H1 (cell line): ENCODE results near the gene OSBPL3. TPM values are rescaled to one million over a fixed set of nuclear protein-coding genes. Genes with fewer than 3 reads are reported as not detected.

Experiments
- CTCF ChIA-PET: fragments of 300-600 bp; sonication (Branson Sonifier 250); formaldehyde crosslinking; loops from one replicate; lab custom pipeline; 2021; ENCODE audit not compliant: partially characterized antibody; lab: Charles Lee
- POLR2A ChIA-PET: fragments of 300-600 bp; sonication (Branson Sonifier 250); formaldehyde crosslinking; loops from one replicate; lab custom pipeline; 2021; ENCODE audit warnings: inconsistent platforms; ENCODE audit not compliant: partially characterized antibody; lab: Charles Lee
- DNase-seq, 2 experiments: peaks; one replicate each; pipeline versions ENCODE4 v3.0.0 to v3.0.0-alpha.2; 2010 to 2022; ENCODE audit warnings: low spot score in 2 of 2, low read depth in 1 of 2, mixed read lengths in 1 of 2
- FAIRE-seq: peaks from 2 replicates; lab custom pipeline; 2011; peaks lifted over from hg19 to GRCh38; lab: Jason Lieb, UNC
- H2AFZ ChIP-seq: 2 replicates; pipeline ENCODE4 v1.8.1; 2012; ENCODE audit warnings: low read length, inconsistent platforms
- H2AK5ac ChIP-seq: 2 replicates; pipeline ENCODE4 v1.6.1; 2013; ENCODE audit warnings: low read depth, low read length
- H2BK120ac ChIP-seq: replicated peaks from 2 replicates; pipeline ENCODE3; 2013; ENCODE audit warnings: low read depth, low read length, inconsistent platforms
- H2BK12ac ChIP-seq: 2 replicates; pipeline ENCODE4 v1.6.1; 2013; ENCODE audit warnings: low read depth, low read length
- H2BK15ac ChIP-seq: 2 replicates; pipeline ENCODE4 v1.6.1; 2013; ENCODE audit warnings: low read length
- H2BK20ac ChIP-seq: 2 replicates; pipeline ENCODE4 v1.6.1; 2013; ENCODE audit warnings: low read length
- H2BK5ac ChIP-seq: 2 replicates; pipeline ENCODE4 v1.6.1; 2013; ENCODE audit warnings: low read depth, low read length
- H3K14ac ChIP-seq: 2 replicates; pipeline ENCODE4 v1.6.1; 2013; ENCODE audit warnings: inconsistent platforms; ENCODE audit not compliant: insufficient read length
- H3K18ac ChIP-seq: 2 replicates; pipeline ENCODE4 v1.6.1; 2013; ENCODE audit warnings: low read length; ENCODE audit errors: extremely low read depth
- H3K23ac ChIP-seq: 2 replicates; pipeline ENCODE4 v1.6.1; 2013; ENCODE audit warnings: inconsistent platforms; ENCODE audit not compliant: insufficient read length
- H3K23me2 ChIP-seq: 2 replicates; pipeline ENCODE4 v1.6.1; 2013; ENCODE audit warnings: low read depth, low read length
- H3K27ac ChIP-seq: 2 replicates; pipeline ENCODE4 v1.6.1; 2011; ENCODE audit warnings: low read depth, low read length, inconsistent platforms
- H3K27me3 ChIP-seq, 4 experiments: replicated peaks in 1 of 4; 1 replicate in 1 of 4; 2 replicates in 3 of 4; pipeline versions ENCODE4 v1.6.1 to v1.8.1; 2011 to 2013; ENCODE audit warnings: low read length in 3 of 4, mild to moderate bottlenecking in 3 of 4, inconsistent platforms in 2 of 4, mixed read lengths in 2 of 4, moderate library complexity in 1 of 4; ENCODE audit not compliant: control insufficient read depth in 3 of 4, insufficient read depth in 3 of 4; ENCODE audit errors: extremely low read depth in 1 of 4
- H3K36me3 ChIP-seq, 4 experiments: 2 replicates each; pipeline versions ENCODE4 v1.6.1 to v1.8.1; 2011 to 2013; ENCODE audit warnings: mild to moderate bottlenecking in 4 of 4, low read length in 3 of 4, moderate library complexity in 2 of 4, control low read depth in 1 of 4, inconsistent platforms in 1 of 4; ENCODE audit not compliant: insufficient read depth in 4 of 4, control insufficient read depth in 2 of 4
- H3K4ac ChIP-seq: replicated peaks from 2 replicates; pipeline ENCODE3; 2013; ENCODE audit warnings: low read length, low read depth, mixed read lengths, inconsistent platforms; ENCODE audit not compliant: insufficient read length
- H3K4me1 ChIP-seq, 4 experiments: replicated peaks in 1 of 4; 1 replicate in 1 of 4; 2 replicates in 3 of 4; pipeline versions ENCODE4 v1.6.1 to v1.8.1; 2011 to 2013; ENCODE audit warnings: low read length in 3 of 4, inconsistent platforms in 2 of 4, mixed read lengths in 1 of 4; ENCODE audit not compliant: insufficient read depth in 4 of 4, control insufficient read depth in 3 of 4
- H3K4me2 ChIP-seq, 2 experiments: 2 replicates each; pipeline versions ENCODE4 v1.6.1 to v1.8.1; 2011 to 2013; ENCODE audit warnings: low read depth in 2 of 2, low read length in 2 of 2, control low read depth in 1 of 2, inconsistent platforms in 1 of 2, mild to moderate bottlenecking in 1 of 2; ENCODE audit not compliant: insufficient read depth in 1 of 2
- H3K4me3 ChIP-seq, 4 experiments: fragments of 200-600, 300-600 bp in 1 of 4; sonication (generic), shearing (Covaris generic), sonication (Bioruptor Twin) in 1 of 4; 2 replicates each; pipeline versions ENCODE4 v1.5.1 to v1.8.1; 2011 to 2016; ENCODE audit warnings: low read length in 4 of 4, low read depth in 3 of 4, control low read depth in 2 of 4, inconsistent platforms in 2 of 4, mild to moderate bottlenecking in 2 of 4, mixed read lengths in 1 of 4, moderate library complexity in 1 of 4; ENCODE audit not compliant: insufficient read depth in 2 of 4; ENCODE audit errors: extremely low read depth in 1 of 4
- H3K56ac ChIP-seq: replicated peaks from 2 replicates; pipeline ENCODE3; 2013; ENCODE audit warnings: low read depth, mild to moderate bottlenecking, mixed read lengths, low read length, inconsistent platforms; ENCODE audit not compliant: insufficient read length
- H3K79me1 ChIP-seq: 2 replicates; pipeline ENCODE4 v1.6.1; 2013; ENCODE audit warnings: low read depth, low read length, control low read depth
- H3K79me2 ChIP-seq, 2 experiments: 2 replicates each; pipeline versions ENCODE4 v1.6.1 to v1.8.1; 2012 to 2013; ENCODE audit warnings: low read length in 2 of 2, mild to moderate bottlenecking in 2 of 2, inconsistent platforms in 1 of 2; ENCODE audit not compliant: insufficient read depth in 2 of 2, control insufficient read depth in 1 of 2
- H3K9ac ChIP-seq, 4 experiments: replicated peaks in 1 of 4; 1 replicate in 1 of 4; 2 replicates in 3 of 4; pipeline versions ENCODE4 v1.6.1 to v1.8.1; 2011 to 2013; ENCODE audit warnings: low read depth in 3 of 4, low read length in 3 of 4, control low read depth in 2 of 4, mild to moderate bottlenecking in 2 of 4, moderate library complexity in 2 of 4, inconsistent platforms in 1 of 4; ENCODE audit errors: extremely low read depth in 1 of 4
- H3K9me3 ChIP-seq, 2 experiments: 2 replicates each; pipeline versions ENCODE4 v1.6.1 to v1.8.1; 2012 to 2013; ENCODE audit warnings: mild to moderate bottlenecking in 2 of 2, moderate library complexity in 2 of 2, control low read depth in 1 of 2, inconsistent platforms in 1 of 2, low read depth in 1 of 2, low read length in 1 of 2, mixed read lengths in 1 of 2; ENCODE audit not compliant: insufficient read depth in 2 of 2
- H4K20me1 ChIP-seq, 2 experiments: replicated peaks in 1 of 2; 2 replicates each; pipeline versions ENCODE3 to v1.8.1; 2011 to 2013; ENCODE audit warnings: inconsistent platforms in 2 of 2, low read length in 2 of 2, mild to moderate bottlenecking in 1 of 2; ENCODE audit not compliant: insufficient read depth in 2 of 2, control insufficient read depth in 1 of 2
- H4K5ac ChIP-seq: 2 replicates; pipeline ENCODE4 v1.6.1; 2013; ENCODE audit warnings: low read length, low read depth, mixed read lengths, inconsistent platforms; ENCODE audit not compliant: insufficient read length
- H4K8ac ChIP-seq: 2 replicates; pipeline ENCODE4 v1.8.0; 2013; ENCODE audit warnings: mild to moderate bottlenecking, moderate library complexity, low read length, inconsistent platforms; ENCODE audit not compliant: insufficient read depth; ENCODE audit errors: extremely low read depth
- H4K91ac ChIP-seq: replicated peaks from 2 replicates; pipeline ENCODE3; 2013; ENCODE audit warnings: low read length, mixed read lengths, inconsistent platforms; ENCODE audit not compliant: insufficient read length
- CEBPB ChIP-seq: IDR thresholded peaks from 2 replicates; pipeline ENCODE4 v1.6.1; 2012; ENCODE audit warnings: low read depth, low read length
- JUND ChIP-seq: IDR thresholded peaks from 2 replicates; pipeline ENCODE4 v1.6.1; 2011; ENCODE audit warnings: mild to moderate bottlenecking, improper control_type of control experiment, low read length
- NRF1 ChIP-seq: IDR thresholded peaks from 2 replicates; pipeline ENCODE4 v1.6.1; 2011; ENCODE audit warnings: mild to moderate bottlenecking, low read depth, low read length, improper control_type of control experiment
- PHF8 ChIP-seq: fragments of 200-600 bp; sonication (generic); conservative IDR thresholded peaks from 2 replicates; pipeline ENCODE4 v1.7.1; 2012; ENCODE audit warnings: low read depth, mild to moderate bottlenecking, inconsistent platforms, low read length, moderate library complexity
- RAD21 ChIP-seq, 2 experiments: IDR thresholded peaks in 1 of 2; conservative IDR thresholded peaks in 1 of 2; 2 replicates each; pipeline ENCODE4 v1.6.1; 2011; ENCODE audit warnings: low read depth in 2 of 2, low read length in 2 of 2, improper control_type of control experiment in 1 of 2, inconsistent platforms in 1 of 2, mild to moderate bottlenecking in 1 of 2, moderate library complexity in 1 of 2
- RXRA ChIP-seq: IDR thresholded peaks from 2 replicates; pipeline ENCODE4 v1.6.1; 2011; ENCODE audit warnings: low read depth, mild to moderate bottlenecking, low read length, moderate library complexity; ENCODE audit not compliant: insufficient read depth
- TBP ChIP-seq: IDR thresholded peaks from 2 replicates; pipeline ENCODE4 v1.6.1; 2011; ENCODE audit warnings: low read depth, low read length, improper control_type of control experiment
- WGBS, 2 experiments: shearing (Covaris generic) in 1 of 2; methylation state at CpG; one replicate each; pipeline versions ENCODE4 v1.1.6 to v1.1.7; 2013 to 2015; ENCODE audit warnings: low lambda C conversion rate in 2 of 2, mixed read lengths in 2 of 2, inconsistent platforms in 1 of 2, low coverage in 1 of 2, missing lambda C conversion rate in 1 of 2; ENCODE audit not compliant: insufficient replicate concordance in 2 of 2, insufficient coverage in 1 of 2, insufficient read length in 1 of 2; ENCODE audit errors: extremely low coverage in 1 of 2, missing lambda C conversion rate in 1 of 2; 5-methylcytosine and 5-hydroxymethylcytosine counted together
- polyA plus RNA-seq, 7 experiments: library from polyadenylated mRNA; depleted of rRNA in 3 of 7; stranded (reverse) in 5 of 7; unstranded in 2 of 7; fragments of >200 nt in 5 of 7; fragments of 200-250 nt in 2 of 7; gene quantifications; 1 replicate in 5 of 7; 2 replicates in 1 of 7; 4 replicates in 1 of 7; pipeline versions ENCODE4 v1.2.1 to v1.2.3, GENCODE V29; 2011 to 2013; ENCODE audit warnings: missing spikeins in 2 of 7, mixed read lengths in 2 of 7
- total RNA-seq: library from RNA; stranded (reverse); fragmentation: NEBNext Ultra II Directional; extraction: Animal tissue kit (Norgen Biotek cat#: 25700); gene quantifications from 2 replicates; pipeline ENCODE4 v1.2.1, GENCODE V29; 2021
- TF ChIP-seq, protein P1 (sequence below): IDR thresholded peaks from 2 replicates; pipeline ENCODE4 v1.6.1; 2011; ENCODE audit warnings: low read depth, mild to moderate bottlenecking, low read length; ENCODE audit not compliant: insufficient read depth
- TF ChIP-seq, protein P2 (sequence below): IDR thresholded peaks from 2 replicates; pipeline ENCODE4 v1.6.1; 2012; ENCODE audit warnings: low read length, inconsistent platforms
- TF ChIP-seq, protein P3 (sequence below): IDR thresholded peaks from 2 replicates; pipeline ENCODE4 v1.6.1; 2012; ENCODE audit warnings: inconsistent platforms

The OSBPL3 gene
- total and polyA plus RNA-seq, 2 of the 8 experiments (the other 6 are each of a cell fraction or from before 2014, with no cell fraction given) = 2.8 to 13.9 TPM

DNA sequence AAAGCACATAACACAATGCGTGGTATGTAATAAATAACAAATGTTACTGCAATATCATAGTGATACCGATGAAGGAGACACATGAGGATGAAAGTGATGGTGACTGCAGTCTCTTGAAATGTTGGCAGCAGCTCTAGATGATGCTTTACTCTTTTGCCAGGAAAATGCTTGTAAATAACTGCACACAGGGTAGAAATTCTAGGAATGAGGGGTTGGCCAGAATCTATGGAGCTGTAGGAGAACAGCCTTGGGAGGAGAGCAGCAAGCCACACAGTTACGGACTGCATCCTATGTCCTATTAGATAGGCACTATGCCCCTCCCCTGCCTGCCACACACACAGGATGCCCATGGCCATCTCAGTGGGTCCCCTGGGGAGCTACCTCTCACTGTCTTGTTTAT is 125.1 kb downstream of the OSBPL3 start:
- FAIRE-seq = no peak
- no peak overlapping the region for H4K5ac ChIP-seq
- no peak overlapping the region for H3K56ac ChIP-seq
- no peaks in the 10 kb centered on the region for H3K79me2 ChIP-seq
- H2BK5ac ChIP-seq = no peak overlapping the region
- H3K4me2 ChIP-seq = no peak overlapping the region
- H3K4me3 ChIP-seq = no peak overlapping the region
- H4K8ac ChIP-seq = no peak overlapping the region
- no peak for TF ChIP-seq CEBPB
- TF ChIP-seq PHF8 = no peak
- no peak for TF ChIP-seq RXRA
- TF ChIP-seq, protein P1, sequence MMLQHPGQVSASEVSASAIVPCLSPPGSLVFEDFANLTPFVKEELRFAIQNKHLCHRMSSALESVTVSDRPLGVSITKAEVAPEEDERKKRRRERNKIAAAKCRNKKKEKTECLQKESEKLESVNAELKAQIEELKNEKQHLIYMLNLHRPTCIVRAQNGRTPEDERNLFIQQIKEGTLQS = no peak
- TF ChIP-seq, protein P2, sequence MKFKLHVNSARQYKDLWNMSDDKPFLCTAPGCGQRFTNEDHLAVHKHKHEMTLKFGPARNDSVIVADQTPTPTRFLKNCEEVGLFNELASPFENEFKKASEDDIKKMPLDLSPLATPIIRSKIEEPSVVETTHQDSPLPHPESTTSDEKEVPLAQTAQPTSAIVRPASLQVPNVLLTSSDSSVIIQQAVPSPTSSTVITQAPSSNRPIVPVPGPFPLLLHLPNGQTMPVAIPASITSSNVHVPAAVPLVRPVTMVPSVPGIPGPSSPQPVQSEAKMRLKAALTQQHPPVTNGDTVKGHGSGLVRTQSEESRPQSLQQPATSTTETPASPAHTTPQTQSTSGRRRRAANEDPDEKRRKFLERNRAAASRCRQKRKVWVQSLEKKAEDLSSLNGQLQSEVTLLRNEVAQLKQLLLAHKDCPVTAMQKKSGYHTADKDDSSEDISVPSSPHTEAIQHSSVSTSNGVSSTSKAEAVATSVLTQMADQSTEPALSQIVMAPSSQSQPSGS = no peak
- TF ChIP-seq JUND = no peak
- no peak for TF ChIP-seq RAD21 (IDR thresholded peaks at IDR 0.05 in 1 of 2, conservative IDR thresholded peaks at IDR 0.05 in 1 of 2; ENCODE audit: low read depth in 2 of 2, low read length in 2 of 2)
- no peak for TF ChIP-seq TBP
- TF ChIP-seq, protein P3, sequence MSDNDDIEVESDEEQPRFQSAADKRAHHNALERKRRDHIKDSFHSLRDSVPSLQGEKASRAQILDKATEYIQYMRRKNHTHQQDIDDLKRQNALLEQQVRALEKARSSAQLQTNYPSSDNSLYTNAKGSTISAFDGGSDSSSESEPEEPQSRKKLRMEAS = no peak
- TF ChIP-seq NRF1 = no peak
- TF ChIP-seq, all 59 proteins: peak for 0
- Histone ChIP-seq H3K23ac (no peak overlapping the region), H2BK120ac (no peak overlapping the region), H4K91ac (no peak overlapping the region), H3K18ac (no peak overlapping the region), H4K20me1 (no peaks in the 10 kb centered on the region), H2AK5ac (no peak overlapping the region), H2BK15ac (no peak overlapping the region), H3K27ac (no peak overlapping the region), H3K79me1 (no peaks in the 10 kb centered on the region), H3K4ac (no peak overlapping the region), H2BK12ac (no peak overlapping the region), H2AFZ (no peak overlapping the region), H3K23me2 (no peaks in the 10 kb centered on the region), H3K27me3 (no peaks in the 10 kb centered on the region), H3K4me1 (peaks cover 0 to 2% (median 2%) of the 10 kb centered on the region in 4 experiments; a peak in 2 of 7 replicates), H3K9me3 (no peaks in the 10 kb centered on the region), H3K14ac (no peak overlapping the region), H2BK20ac (no peak overlapping the region), H3K36me3 (no peaks in the 10 kb centered on the region), H3K9ac (no peak overlapping the region)
- 92% methylated on average over 3 of the region's 3 CpGs; no CpG with 5 or more reads in 1 of the 2 experiments for WGBS, 2 experiments
- POLR2A ChIA-PET = no interaction called here
- DNase-seq = no peak
- CTCF ChIA-PET = interaction anchor here (1.1 to 4.9 kb wide), 2 partner anchors 239 to 244 kb away, joined by 3 to 21 read pairs; no protein-coding TSS in a partner anchor
